SJCRH30 (cell line): ENCODE data around the gene CCDC137. TPM values are rescaled to one million over a fixed set of nuclear protein-coding genes. Genes with fewer than 3 reads are reported as not detected.

Experiments
- DNase-seq, 2 experiments: peaks; one replicate each; pipeline ENCODE4 v3.0.0-alpha.2; 2015 to 2020
- H3K27ac ChIP-seq: fragments of 250-450 bp; sonication (Bioruptor Pico); 2 replicates; pipeline ENCODE4 v1.5.1; 2020; ENCODE audit warnings: mild to moderate bottlenecking, moderate library complexity
- H3K27me3 ChIP-seq: fragments of 250-450 bp; sonication (Bioruptor Pico); 2 replicates; pipeline ENCODE4 v1.5.1; 2020; ENCODE audit warnings: mild to moderate bottlenecking, moderate library complexity
- H3K36me3 ChIP-seq: fragments of 250-450 bp; sonication (Bioruptor Pico); 2 replicates; pipeline ENCODE4 v1.5.1; 2020; ENCODE audit warnings: mild to moderate bottlenecking, moderate library complexity
- H3K4me1 ChIP-seq: fragments of 250-450 bp; sonication (Bioruptor Pico); 2 replicates; pipeline ENCODE4 v1.5.1; 2020; ENCODE audit warnings: mild to moderate bottlenecking, moderate library complexity
- H3K4me3 ChIP-seq: fragments of 250-450 bp; sonication (Bioruptor Pico); 2 replicates; pipeline ENCODE4 v1.5.1; 2020; ENCODE audit warnings: mild to moderate bottlenecking, moderate library complexity
- H3K9me3 ChIP-seq: fragments of 250-450 bp; sonication (Bioruptor Pico); replicated peaks from 2 replicates; pipeline ENCODE4 v1.5.1; 2020; ENCODE audit warnings: mild to moderate bottlenecking, moderate library complexity
- total RNA-seq: library from RNA; depleted of rRNA; stranded (reverse); fragments of >200 nt; shearing (Covaris generic); gene quantifications from 2 replicates; pipeline ENCODE4 v1.2.3, GENCODE V29; 2014; rRNA removed

The CCDC137 gene
- total RNA-seq, 1 experiment from 2014 or later, result 52.8 TPM

- H3K36me3 ChIP-seq, result peaks cover 6% of the 10 kb centered on the region
Measured at GRCh38 chr17:81719410-81720266, 53.1 kb downstream of the CCDC137 start.

GRCh38 chr17:81720267-81721071 is 53.9 kb downstream of the CCDC137 start:
- peaks cover 6% of the 10 kb centered on the region; the same call in 1 of the 2 replicates for H3K36me3 ChIP-seq
- H3K4me3 ChIP-seq, result no peak overlapping the region
- no peak overlapping the region for H3K27ac ChIP-seq
- no peaks in the 10 kb centered on the region for H3K9me3 ChIP-seq
- DNase-seq, result no peak
- H3K4me1 ChIP-seq, result peaks cover 20% of the 10 kb centered on the region
- peaks cover 3% of the 10 kb centered on the region; the same call in 1 of the 2 replicates for H3K27me3 ChIP-seq

More at GRCh38 chr17:81719410-81720266, 53.1 kb downstream of the CCDC137 start:
- no peak overlapping the region for H3K4me3 ChIP-seq
- no peaks in the 10 kb centered on the region for H3K9me3 ChIP-seq
- H3K4me1 ChIP-seq, result peaks cover 20% of the 10 kb centered on the region
- no peak for DNase-seq
- peaks cover 3% of the 10 kb centered on the region; the same call in 1 of the 2 replicates for H3K27me3 ChIP-seq
- H3K27ac ChIP-seq, result no peak overlapping the region

GRCh38 chr17:81722184-81723120 is 55.9 kb downstream of the CCDC137 start:
- H3K27me3 ChIP-seq, result peaks cover 3% of the 10 kb centered on the region; the same call in 1 of the 2 replicates
- no peak overlapping the region for H3K4me3 ChIP-seq
- H3K27ac ChIP-seq, result no peak overlapping the region
- peaks cover 17% of the 10 kb centered on the region for H3K4me1 ChIP-seq
- H3K36me3 ChIP-seq, result peaks cover 6% of the 10 kb centered on the region; the same call in 1 of the 2 replicates
- H3K9me3 ChIP-seq, result no peaks in the 10 kb centered on the region
- DNase-seq, result peak; percentile 62 to 65

Other genes starting within 250 kb of the CCDC137 start
- 2,768 and 3,121 TPM in 2 replicates for gene ACTG1, start 153.9 kb upstream of the CCDC137 start, total RNA-seq
- 0.43 and 0.61 TPM in 2 replicates for gene FSCN2, start 138.4 kb upstream of the CCDC137 start, total RNA-seq
- gene FAAP100, start 114.4 kb upstream of the CCDC137 start, total RNA-seq, result 52.3 and 60.7 TPM in 2 replicates
- 118 and 131 TPM in 2 replicates for gene NPLOC4, start 29.6 kb upstream of the CCDC137 start, total RNA-seq
- 0.25 and 0.49 TPM in 2 replicates for gene TSPAN10, start 29.5 kb upstream of the CCDC137 start, total RNA-seq
- gene PDE6G, start 10.2 kb upstream of the CCDC137 start, total RNA-seq, result 0.13 and 0.34 TPM in 2 replicates
- gene OXLD1, start 132 bp upstream of the CCDC137 start, total RNA-seq, result 26.7 and 28.4 TPM in 2 replicates
- 83.7 and 89.9 TPM in 2 replicates for gene ARL16, start 17.1 kb downstream of the CCDC137 start, total RNA-seq
- gene HGS, start 17.3 kb downstream of the CCDC137 start, total RNA-seq, result 88.6 and 103 TPM in 2 replicates
- gene MRPL12, start 36.6 kb downstream of the CCDC137 start, total RNA-seq, result 93.7 and 128 TPM in 2 replicates
- 33.2 and 34.8 TPM in 2 replicates for gene SLC25A10, start 45.5 kb downstream of the CCDC137 start, total RNA-seq
- gene GCGR, start 137.4 kb downstream of the CCDC137 start, total RNA-seq, result 0.04 TPM in 1 of 2 replicates, not detected in the other
- 130 and 146 TPM in 2 replicates for gene MCRIP1, start 166.6 kb downstream of the CCDC137 start, total RNA-seq
- not detected in 2 replicates for gene PPP1R27, start 168.3 kb downstream of the CCDC137 start, total RNA-seq
- gene P4HB, start 193.8 kb downstream of the CCDC137 start, total RNA-seq, result 558 and 620 TPM in 2 replicates
- gene ARHGDIA, start 204.6 kb downstream of the CCDC137 start, total RNA-seq, result 201 and 216 TPM in 2 replicates
- 512 and 516 TPM in 2 replicates for gene ALYREF, start 224.8 kb downstream of the CCDC137 start, total RNA-seq
- 266 and 312 TPM in 2 replicates for gene ANAPC11, start 225.0 kb downstream of the CCDC137 start, total RNA-seq
- 3.8 and 4.9 TPM in 2 replicates for gene NPB, start 235.5 kb downstream of the CCDC137 start, total RNA-seq
- gene PCYT2, start 244.7 kb downstream of the CCDC137 start, total RNA-seq, result 30.2 and 33.0 TPM in 2 replicates